Measurements from ENCODE around the gene TNRC6C. TPM values are rescaled to one million over a fixed set of nuclear protein-coding genes. Genes with fewer than 3 reads are reported as not detected.

The TNRC6C gene
- total RNA-seq, 4 donors from 2014 or later, result 4.8 to 14.5 (median 11.6) TPM

- TF ChIP-seq POLR2A (IDR thresholded peaks at IDR 0.05) (no peak), CTCF (IDR thresholded peaks at IDR 0.05) (no peak), EP300 (IDR thresholded peaks at IDR 0.05) (no peak), POLR2AphosphoS5 (IDR thresholded peaks at IDR 0.05) (no peak)
- H3K4me3 ChIP-seq, result no peak overlapping the region
- no peak overlapping the region for H3K27ac ChIP-seq
- peaks cover 81% of the 10 kb centered on the region for H3K36me3 ChIP-seq
- no peaks in the 10 kb centered on the region for H3K27me3 ChIP-seq
- 36% methylated on average over 1 of the region's 1 CpG for WGBS
- DNase-seq (ENCODE audit: low spot score in 2 of 2), result no peak
- H3K4me1 ChIP-seq, result no peaks in the 10 kb centered on the region
- H3K9me3 ChIP-seq, result no peaks in the 10 kb centered on the region
These were observed 130.0 kb downstream of the TNRC6C start for GRCh38 chr17:78088529-78088928.

- Histone ChIP-seq H3K27ac (no peak overlapping the region), H3K4me1 (no peaks in the 10 kb centered on the region), H3K4me3 (no peak overlapping the region), H3K36me3 (peaks cover 82% of the 10 kb centered on the region), H3K9me3 (no peaks in the 10 kb centered on the region), H3K27me3 (no peaks in the 10 kb centered on the region)
- 81% methylated on average over 7 of the region's 7 CpGs for WGBS
- no peak for TF ChIP-seq CTCF (IDR thresholded peaks at IDR 0.05)
- TF ChIP-seq POLR2AphosphoS5 (IDR thresholded peaks at IDR 0.05), result no peak
- TF ChIP-seq POLR2A (IDR thresholded peaks at IDR 0.05), result no peak
- no peak for TF ChIP-seq EP300 (IDR thresholded peaks at IDR 0.05)
- DNase-seq (ENCODE audit: low spot score in 2 of 2), result no peak
These were observed 131.2 kb downstream of the TNRC6C start for GRCh38 chr17:78089576-78090281.

- Histone ChIP-seq H3K4me1 (no peaks in the 10 kb centered on the region), H3K36me3 (peaks cover 94% of the 10 kb centered on the region), H3K9me3 (no peaks in the 10 kb centered on the region), H3K4me3 (no peak overlapping the region), H3K27me3 (no peaks in the 10 kb centered on the region), H3K27ac (no peak overlapping the region)
- no peak for DNase-seq (ENCODE audit: low spot score in 2 of 2)
- no peak for TF ChIP-seq EP300 (IDR thresholded peaks at IDR 0.05)
- TF ChIP-seq CTCF (IDR thresholded peaks at IDR 0.05), result no peak
- TF ChIP-seq POLR2AphosphoS5 (IDR thresholded peaks at IDR 0.05), result no peak
- TF ChIP-seq POLR2A (IDR thresholded peaks at IDR 0.05), result no peak
- WGBS, result 84% methylated on average over 6 of the region's 6 CpGs
These were observed 134.4 kb downstream of the TNRC6C start for GRCh38 chr17:78092794-78093324.

- TF ChIP-seq CTCF (IDR thresholded peaks at IDR 0.05) (no peak), POLR2A (IDR thresholded peaks at IDR 0.05) (no peak), POLR2AphosphoS5 (IDR thresholded peaks at IDR 0.05) (no peak), EP300 (IDR thresholded peaks at IDR 0.05) (no peak)
- 95% methylated on average over 6 of the region's 6 CpGs for WGBS
- Histone ChIP-seq H3K27me3 (no peaks in the 10 kb centered on the region), H3K9me3 (no peaks in the 10 kb centered on the region), H3K4me3 (no peak overlapping the region), H3K36me3 (peaks cover 99% of the 10 kb centered on the region), H3K4me1 (no peaks in the 10 kb centered on the region), H3K27ac (no peak overlapping the region)
- DNase-seq (ENCODE audit: low spot score in 2 of 2), result no peak
These were observed 136.5 kb downstream of the TNRC6C start for GRCh38 chr17:78095035-78095434.

- no peaks in the 10 kb centered on the region for H3K27me3 ChIP-seq
- DNase-seq (ENCODE audit: low spot score in 2 of 2), result no peak
- peaks cover 97% of the 10 kb centered on the region for H3K36me3 ChIP-seq
- no peak overlapping the region for H3K4me3 ChIP-seq
- H3K27ac ChIP-seq, result no peak overlapping the region
- WGBS, result 95% methylated on average over 9 of the region's 9 CpGs
- TF ChIP-seq CTCF (IDR thresholded peaks at IDR 0.05) (no peak), POLR2AphosphoS5 (IDR thresholded peaks at IDR 0.05) (no peak), EP300 (IDR thresholded peaks at IDR 0.05) (no peak), POLR2A (IDR thresholded peaks at IDR 0.05) (no peak)
- no peaks in the 10 kb centered on the region for H3K4me1 ChIP-seq
- no peaks in the 10 kb centered on the region for H3K9me3 ChIP-seq
These were observed 137.6 kb downstream of the TNRC6C start for GRCh38 chr17:78096093-78096492.

Data from suprapubic skin (tissue), 4 donors.